GM19395 (cell line): ENCODE data around the gene FGFR4.

ENCODE experiments used
- ATAC-seq: cut with Tn5 transposase; IDR thresholded peaks from one replicate; pipeline ENCODE4 v1.9.1; 2021; ENCODE audit warnings: mild to moderate bottlenecking, moderate library complexity; ENCODE audit not compliant: unreplicated experiment

FGFR4 gene

GRCh38 chr5:177084175-177084574, 2.5 kb upstream of the FGFR4 start:
- ATAC-seq = no peak

- peak; percentile 12 for ATAC-seq
These were observed 596 bp upstream of the FGFR4 start for GRCh38 chr5:177085985-177086653.

- ATAC-seq = no peak
These were observed 787 bp downstream of the FGFR4 start for GRCh38 chr5:177087398-177088005.

- no peak for ATAC-seq
These were observed 2.4 kb downstream of the FGFR4 start for GRCh38 chr5:177089127-177089526.

- ATAC-seq = no peak
These were observed 3.3 kb downstream of the FGFR4 start for GRCh38 chr5:177089825-177090641.

- no peak for ATAC-seq
These were observed 4.1 kb downstream of the FGFR4 start for GRCh38 chr5:177090813-177091212.

GRCh38 chr5:177091232-177091631, 4.5 kb downstream of the FGFR4 start:
- ATAC-seq = no peak

- no peak for ATAC-seq
These were observed 5.7 kb downstream of the FGFR4 start for GRCh38 chr5:177092178-177093081.

GRCh38 chr5:177093082-177093712, 6.5 kb downstream of the FGFR4 start:
- no peak for ATAC-seq

GRCh38 chr5:177093803-177094202, 7.1 kb downstream of the FGFR4 start:
- no peak for ATAC-seq

GRCh38 chr5:177094224-177095087, 7.7 kb downstream of the FGFR4 start:
- no peak for ATAC-seq

GRCh38 chr5:177095088-177095669, 8.5 kb downstream of the FGFR4 start:
- no peak for ATAC-seq

GRCh38 chr5:177096162-177097015, 9.7 kb downstream of the FGFR4 start:
- ATAC-seq = no peak

GRCh38 chr5:177097016-177097985, 10.6 kb downstream of the FGFR4 start:
- ATAC-seq = no peak

GRCh38 chr5:177098120-177098469, 11.4 kb downstream of the FGFR4 start:
- no peak for ATAC-seq

- no peak for ATAC-seq
These were observed 11.9 kb downstream of the FGFR4 start for GRCh38 chr5:177098470-177099141.
